K562 (cell line): Measurements from ENCODE around the gene TPCN1. TPM values are rescaled to one million over a fixed set of nuclear protein-coding genes. Genes with fewer than 3 reads are reported as not detected.

ENCODE experiments used
- CBFB ChIP-seq: sonication (generic); formaldehyde crosslinking; IDR thresholded peaks from 2 replicates; pipeline ENCODE4 v1.4.0; 2020; ENCODE audit warnings: mild to moderate bottlenecking, missing genetic modification reagents
- DACH1 ChIP-seq: fragments of 450-650 bp; IDR thresholded peaks from 2 replicates; pipeline ENCODE4 v1.6.1; 2018; ENCODE audit not compliant: partially characterized antibody
- DIDO1 ChIP-seq: fragments of 450-650 bp; IDR thresholded peaks from 2 replicates; pipeline ENCODE4 v1.6.1; 2016; ENCODE audit warnings: low read depth, missing biosample characterization, missing genetic modification characterization
- ELF4 ChIP-seq: fragments of 450-650 bp; formaldehyde crosslinking; IDR thresholded peaks from 2 replicates; pipeline ENCODE4 v1.4.0; 2022; ENCODE audit warnings: missing genetic modification characterization
- HES1 ChIP-seq: fragments of 450-650 bp; IDR thresholded peaks from 2 replicates; pipeline ENCODE4 v1.6.1; 2016; ENCODE audit warnings: low read depth, mild to moderate bottlenecking, moderate library complexity
- HOMEZ ChIP-seq: fragments of 250-450 bp; sonication (Bioruptor Pico); IDR thresholded peaks from 2 replicates; pipeline ENCODE4 v1.4.0; 2020; ENCODE audit warnings: mild to moderate bottlenecking, moderate library complexity
- KDM5B ChIP-seq: fragments of 200-600 bp; sonication (generic); IDR thresholded peaks from 2 replicates; pipeline ENCODE4 v1.6.1; 2012; ENCODE audit warnings: low read depth, mild to moderate bottlenecking, moderate library complexity, low read length, control low read depth, inconsistent platforms; ENCODE audit not compliant: insufficient replicate concordance
- MYBL2 ChIP-seq, 2 experiments: fragments of 450-650 bp in 1 of 2; sonication (generic) in 1 of 2; formaldehyde crosslinking in 1 of 2; IDR thresholded peaks; 2 replicates each; pipeline versions ENCODE4 v1.6.1 to v1.8.1; 2017 to 2022; ENCODE audit warnings: borderline replicate concordance in 1 of 2, inconsistent platforms in 1 of 2, low read depth in 1 of 2, mild to moderate bottlenecking in 1 of 2, missing genetic modification reagents in 1 of 2, moderate library complexity in 1 of 2
- NEUROD1 ChIP-seq: fragments of 150-350 bp; IDR thresholded peaks from 2 replicates; pipeline ENCODE4 v1.6.1; 2014; ENCODE audit warnings: borderline replicate concordance, low read length, low read depth; ENCODE audit not compliant: partially characterized antibody
- SUPT5H ChIP-seq: fragments of 450-650 bp; IDR thresholded peaks from 2 replicates; pipeline ENCODE4 v1.6.1; 2016
- ZMIZ1 ChIP-seq, 2 experiments: fragments of 150-350 bp in 1 of 2; IDR thresholded peaks; 2 replicates each; pipeline ENCODE4 v1.6.1; 2012 to 2016; ENCODE audit warnings: low read depth in 2 of 2, low read length in 2 of 2, mild to moderate bottlenecking in 1 of 2, moderate library complexity in 1 of 2
- ZNF197 ChIP-seq: fragments of 200-800 bp; sonication (Bioruptor generic); IDR thresholded peaks from 2 replicates; pipeline ENCODE4 v1.6.1; 2016; ENCODE audit warnings: low read depth, missing genetic modification characterization, missing compliant biosample characterization
- ZNF589 ChIP-seq: fragments of 200-800 bp; sonication (Bioruptor generic); IDR thresholded peaks from 2 replicates; pipeline ENCODE4 v1.6.1; 2016; ENCODE audit warnings: low read depth, missing genetic modification characterization, missing compliant biosample characterization
- ZNF592 ChIP-seq: fragments of 450-650 bp; IDR thresholded peaks from 2 replicates; pipeline ENCODE4 v1.6.1; 2017; ENCODE audit warnings: antibody characterized with exemption, mild to moderate bottlenecking
- ZNF644 ChIP-seq: fragments of 200-800 bp; sonication (Bioruptor generic); IDR thresholded peaks from 2 replicates; pipeline ENCODE4 v1.6.1; 2016; ENCODE audit warnings: low read depth, missing genetic modification characterization, missing compliant biosample characterization
- polyA plus RNA-seq, 8 experiments: library from polyadenylated mRNA; depleted of rRNA in 4 of 8; stranded (reverse) in 5 of 8; unstranded in 3 of 8; fragments of >200 nt; fragmentation: Nextera tagmentation in 2 of 8; fragmentation: Illumina TruSeq in 1 of 8; extraction: Ambion mirVana in 2 of 8; extraction: Trizol in 1 of 8; gene quantifications; 2 replicates each; pipeline versions ENCODE4 v1.2.1 to v1.2.3, GENCODE V29; 2011 to 2014; ENCODE audit warnings: inconsistent platforms in 1 of 8, missing spikeins in 1 of 8
- total RNA-seq, 7 experiments: library from RNA; depleted of rRNA in 6 of 7; stranded (reverse); fragments of >200 nt in 6 of 7; fragmentation: Illumina TruSeq in 2 of 7; extraction: Trizol in 2 of 7; gene quantifications; 2 replicates each; pipeline versions ENCODE4 v1.2.1 to v1.2.3, GENCODE V29; 2011 to 2021; ENCODE audit warnings: low replicate concordance in 1 of 7

The TPCN1 gene
- total and polyA plus RNA-seq, 9 of the 15 experiments (the other 6 are each of a cell fraction or from before 2014, with no cell fraction given), result 0.80 to 23.8 (median 7.4) TPM

- TF ChIP-seq ZMIZ1 (IDR thresholded peaks at IDR 0.05; ENCODE audit: low read depth in 2 of 2, low read length in 2 of 2) (peak in 1 of 2 experiments; percentile 38; a peak in 1 of 4 replicates), MYBL2 (IDR thresholded peaks at IDR 0.05; ENCODE audit: low read depth) (no peak), MYBL2 (CRISPR knock-in tag; IDR thresholded peaks at IDR 0.05; ENCODE audit: borderline replicate concordance) (no peak), SUPT5H (no peak), KDM5B (no peak), DACH1 (no peak), ZNF644 (tag) (0 out of 2 replicates have a peak, but pooled peaks have one; percentile 51), CBFB (CRISPR knock-in tag) (no peak), ZNF197 (CRISPR knock-in tag) (no peak), ZNF592 (0 out of 2 replicates have a peak, but pooled peaks have one; percentile 49), ZNF589 (peak; percentile 92), HOMEZ (CRISPR knock-in tag) (no peak), ELF4 (CRISPR knock-in tag) (no peak), DIDO1 (tag) (no peak), NEUROD1 (no peak), HES1 (no peak)
These were observed 10.2 kb downstream of the TPCN1 start (continued) for GRCh38 chr12:113231235-113232088.
